Nephron (organoid): ENCODE measurements around the gene KIF3C.

Source experiments
- H3K27ac Mint-ChIP-seq, 3 experiments: 2 replicates each; pipeline ENCODE4 v1.8.0; 2020; ENCODE audit warnings: mixed read lengths in 3 of 3, mild to moderate bottlenecking in 2 of 3, moderate library complexity in 1 of 3
- H3K27me3 Mint-ChIP-seq: 2 replicates; pipeline ENCODE4 v1.8.0; 2021; ENCODE audit warnings: low read depth, mild to moderate bottlenecking, moderate library complexity, mixed read lengths
- H3K36me3 Mint-ChIP-seq: 2 replicates; pipeline ENCODE4 v1.8.0; 2020; ENCODE audit warnings: low read depth, mixed read lengths
- H3K4me1 Mint-ChIP-seq: 2 replicates; pipeline ENCODE4 v1.8.0; 2020; ENCODE audit warnings: mixed read lengths
- H3K4me3 Mint-ChIP-seq, 3 experiments: 2 replicates each; pipeline ENCODE4 v1.8.0; 2020; ENCODE audit warnings: mild to moderate bottlenecking in 3 of 3, mixed read lengths in 3 of 3, moderate library complexity in 2 of 3
- H3K9me3 Mint-ChIP-seq: 2 replicates; pipeline ENCODE4 v1.8.0; 2020; ENCODE audit warnings: mixed read lengths
- TF ChIP-seq, protein P1 (sequence below), 3 experiments: fragments of 200-600 bp; sonication (generic); IDR thresholded peaks; one replicate each; pipeline ENCODE4 v1.5.0; 2021; ENCODE audit warnings: antibody characterized with exemption in 3 of 3; ENCODE audit not compliant: unreplicated experiment in 3 of 3

The KIF3C gene

DNA sequence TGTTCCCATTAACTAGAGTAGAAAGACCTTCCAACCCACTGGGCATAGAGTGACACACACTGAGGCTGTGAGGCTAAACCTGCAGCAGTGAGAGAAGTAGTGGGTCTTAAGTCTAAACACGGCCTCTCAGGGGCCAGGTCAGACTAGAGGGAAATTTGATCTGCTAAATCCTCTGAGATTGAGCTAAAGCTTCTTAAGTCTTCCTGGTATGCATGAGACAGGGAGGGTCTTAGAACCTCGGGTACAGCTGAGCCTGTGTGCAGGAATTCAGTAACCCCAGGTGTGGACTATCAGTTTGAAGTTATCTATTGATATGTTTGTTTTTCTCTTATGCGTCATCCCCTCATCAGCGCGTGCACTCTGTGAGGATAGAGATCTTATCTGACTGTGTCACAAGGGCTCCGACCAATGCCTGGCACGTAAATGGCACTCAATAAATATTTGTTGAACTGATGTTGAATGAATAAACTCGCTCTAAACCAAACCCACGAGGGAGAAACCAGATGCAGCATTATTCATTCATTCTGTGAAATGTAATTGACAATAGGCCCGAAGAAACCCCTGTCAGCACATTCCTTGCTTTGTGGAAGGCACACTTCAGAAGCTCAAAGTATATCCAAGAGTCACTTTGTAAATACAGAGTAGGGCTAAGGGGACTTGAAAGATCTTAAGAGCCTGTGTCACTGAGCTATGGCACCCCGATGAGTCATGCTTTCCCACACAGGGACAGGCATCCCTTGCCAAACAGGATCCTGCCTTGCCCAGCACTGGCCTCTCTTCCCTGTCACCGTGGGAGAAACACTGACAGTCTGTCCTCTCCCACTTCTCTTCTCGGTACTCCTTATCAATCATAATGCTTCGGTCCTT is 29.9 kb upstream of the KIF3C start:
- Mint-ChIP-seq H3K4me3 (no peak overlapping the region), H3K27ac (peak overlapping the region in 1 of 3 experiments; percentile 25), H3K36me3 (no peaks in the 10 kb centered on the region), H3K4me1 (peaks cover 22% of the 10 kb centered on the region), H3K9me3 (peaks cover 3% of the 10 kb centered on the region), H3K27me3 (no peaks in the 10 kb centered on the region)
- TF ChIP-seq, protein P1, sequence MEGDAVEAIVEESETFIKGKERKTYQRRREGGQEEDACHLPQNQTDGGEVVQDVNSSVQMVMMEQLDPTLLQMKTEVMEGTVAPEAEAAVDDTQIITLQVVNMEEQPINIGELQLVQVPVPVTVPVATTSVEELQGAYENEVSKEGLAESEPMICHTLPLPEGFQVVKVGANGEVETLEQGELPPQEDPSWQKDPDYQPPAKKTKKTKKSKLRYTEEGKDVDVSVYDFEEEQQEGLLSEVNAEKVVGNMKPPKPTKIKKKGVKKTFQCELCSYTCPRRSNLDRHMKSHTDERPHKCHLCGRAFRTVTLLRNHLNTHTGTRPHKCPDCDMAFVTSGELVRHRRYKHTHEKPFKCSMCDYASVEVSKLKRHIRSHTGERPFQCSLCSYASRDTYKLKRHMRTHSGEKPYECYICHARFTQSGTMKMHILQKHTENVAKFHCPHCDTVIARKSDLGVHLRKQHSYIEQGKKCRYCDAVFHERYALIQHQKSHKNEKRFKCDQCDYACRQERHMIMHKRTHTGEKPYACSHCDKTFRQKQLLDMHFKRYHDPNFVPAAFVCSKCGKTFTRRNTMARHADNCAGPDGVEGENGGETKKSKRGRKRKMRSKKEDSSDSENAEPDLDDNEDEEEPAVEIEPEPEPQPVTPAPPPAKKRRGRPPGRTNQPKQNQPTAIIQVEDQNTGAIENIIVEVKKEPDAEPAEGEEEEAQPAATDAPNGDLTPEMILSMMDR (IDR thresholded peaks at IDR 0.05; ENCODE audit: unreplicated experiment in 3 of 3): no peak

DNA sequence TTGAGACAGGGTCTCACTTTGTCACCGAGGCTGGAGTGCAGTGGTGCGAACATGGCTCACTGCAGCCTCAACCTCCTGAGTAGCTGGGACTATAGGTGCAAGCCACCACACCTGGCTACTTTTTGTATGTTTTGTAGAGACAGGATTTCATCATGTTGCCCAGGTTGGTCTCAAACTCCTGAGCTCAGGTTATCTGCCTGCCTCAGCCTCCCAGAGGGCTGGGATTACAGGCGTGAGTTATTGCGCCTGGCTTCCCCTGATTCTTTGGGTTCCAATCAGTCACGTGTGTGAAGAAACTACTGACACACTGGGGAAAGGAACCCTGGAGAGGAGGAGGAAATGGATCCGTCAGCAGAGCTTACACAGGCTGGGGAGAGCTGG is 29.3 kb upstream of the KIF3C start:
- no peaks in the 10 kb centered on the region for H3K27me3 Mint-ChIP-seq
- peaks cover 21% of the 10 kb centered on the region for H3K4me1 Mint-ChIP-seq
- no peak overlapping the region for H3K4me3 Mint-ChIP-seq
- TF ChIP-seq, protein P1 (IDR thresholded peaks at IDR 0.05; ENCODE audit: unreplicated experiment in 3 of 3): no peak
- peak overlapping the region in 1 of 3 experiments; percentile 25 for H3K27ac Mint-ChIP-seq
- H3K9me3 Mint-ChIP-seq: peaks cover 3% of the 10 kb centered on the region
- no peaks in the 10 kb centered on the region for H3K36me3 Mint-ChIP-seq

DNA sequence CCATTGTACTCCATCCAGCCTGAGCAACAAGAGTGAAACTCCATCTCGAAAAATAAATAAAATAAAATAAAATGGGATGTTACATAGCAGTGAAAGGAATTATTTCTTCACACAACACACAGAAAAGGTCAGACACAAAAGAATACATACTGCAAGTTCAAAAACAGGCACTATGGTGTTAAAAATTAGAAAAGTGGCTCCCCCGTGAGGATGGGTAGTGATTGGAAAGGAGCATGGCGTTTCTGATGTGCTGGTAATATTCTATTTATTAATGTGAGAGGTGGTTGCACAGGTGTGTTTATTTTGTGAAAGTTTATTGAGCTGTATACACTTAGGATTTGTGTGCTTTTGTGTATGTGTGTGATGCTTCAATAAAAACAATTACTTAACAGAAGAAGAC is 28.6 kb upstream of the KIF3C start:
- Mint-ChIP-seq H3K4me1 (peaks cover 21% of the 10 kb centered on the region), H3K27me3 (no peaks in the 10 kb centered on the region), H3K36me3 (no peaks in the 10 kb centered on the region), H3K27ac (no peak overlapping the region), H3K4me3 (no peak overlapping the region), H3K9me3 (peaks cover 3% of the 10 kb centered on the region)
- TF ChIP-seq, protein P1 (IDR thresholded peaks at IDR 0.05; ENCODE audit: unreplicated experiment in 3 of 3): no peak

DNA sequence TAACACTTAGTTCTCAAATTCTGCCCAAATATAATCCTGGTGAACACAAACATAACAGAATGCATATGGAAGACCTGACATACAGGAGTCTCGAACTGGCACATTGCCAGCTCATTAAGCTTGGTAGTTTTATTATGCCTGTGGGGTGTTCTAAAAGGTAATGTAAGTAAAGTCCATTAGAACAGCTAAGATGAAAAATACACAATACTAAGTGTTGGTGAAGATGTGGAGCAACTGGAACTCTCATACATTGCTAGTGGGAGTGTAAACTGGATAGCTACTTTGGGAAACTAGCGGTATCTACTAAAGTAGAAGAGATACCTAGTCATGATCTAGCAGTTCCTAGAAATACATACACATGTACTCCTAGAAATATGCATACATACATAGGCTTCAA is 27.3 kb upstream of the KIF3C start:
- H3K36me3 Mint-ChIP-seq: no peaks in the 10 kb centered on the region
- TF ChIP-seq, protein P1 (IDR thresholded peaks at IDR 0.05; ENCODE audit: unreplicated experiment in 3 of 3): no peak
- peaks cover 17% of the 10 kb centered on the region for H3K4me1 Mint-ChIP-seq
- no peaks in the 10 kb centered on the region for H3K27me3 Mint-ChIP-seq
- H3K9me3 Mint-ChIP-seq: peaks cover 3% of the 10 kb centered on the region
- no peak overlapping the region for H3K4me3 Mint-ChIP-seq
- H3K27ac Mint-ChIP-seq: no peak overlapping the region

DNA sequence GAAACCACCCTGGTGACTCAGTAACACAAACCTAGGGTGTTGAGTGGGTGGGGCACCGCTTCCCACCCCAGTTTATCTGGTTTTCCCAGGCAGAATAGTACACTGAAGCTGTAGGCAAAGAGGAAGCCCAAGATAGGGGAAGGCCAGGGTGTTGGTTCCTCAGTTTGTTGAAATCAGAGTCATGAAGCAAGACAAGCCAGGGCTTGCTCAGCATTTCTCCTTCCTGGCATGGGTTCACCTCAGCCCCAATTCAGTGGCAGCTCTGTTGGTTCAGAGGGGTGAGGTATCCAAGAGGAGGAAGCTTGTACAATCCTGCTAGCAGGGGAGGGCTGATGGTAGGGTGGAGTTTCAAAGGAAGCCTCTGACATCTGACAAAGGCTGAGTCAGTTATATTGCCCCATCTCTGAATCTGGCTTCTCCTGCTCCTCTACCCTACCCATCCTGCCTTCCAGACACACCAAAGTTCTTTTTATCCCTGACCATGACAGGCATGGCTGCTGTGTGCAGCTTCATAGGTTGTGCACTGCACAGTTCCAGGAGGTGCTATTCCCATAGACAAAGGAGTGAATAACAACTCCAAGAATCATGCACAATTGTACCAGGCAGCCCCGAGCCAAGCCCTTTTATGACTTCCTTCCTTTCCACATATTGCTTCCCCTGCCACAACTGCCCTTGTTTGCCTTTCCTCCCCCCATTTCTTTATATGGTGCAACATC is 26.7 kb upstream of the KIF3C start:
- Mint-ChIP-seq H3K27me3 (no peaks in the 10 kb centered on the region), H3K9me3 (peaks cover 3% of the 10 kb centered on the region), H3K4me3 (no peak overlapping the region), H3K4me1 (peaks cover 17% of the 10 kb centered on the region), H3K36me3 (no peaks in the 10 kb centered on the region), H3K27ac (no peak overlapping the region)
- TF ChIP-seq, protein P1 (IDR thresholded peaks at IDR 0.05; ENCODE audit: unreplicated experiment in 3 of 3): no peak
